WTC11 (cell line): ENCODE measurements around the gene CNOT10. TPM values are rescaled to one million over a fixed set of nuclear protein-coding genes. Genes with fewer than 3 reads are reported as not detected.

Experiments used
- ATAC-seq: fragments of 200-7000 bp; cut with Tn5 transposase; 2 replicates; pipeline ENCODE4 v1.10.0; 2021; ENCODE audit warnings: mild to moderate bottlenecking, moderate library complexity
- CTCF ChIA-PET: fragments of 300-600 bp; sonication (Branson Sonifier 250); formaldehyde crosslinking; loops from one replicate; lab custom pipeline; 2021; ENCODE audit warnings: antibody characterized with exemption; lab: Charles Lee
- POLR2A ChIA-PET: fragments of 350-600 bp; sonication (Branson Sonifier 250); formaldehyde crosslinking; loops from one replicate; lab custom pipeline; 2021; ENCODE audit warnings: antibody characterized with exemption; lab: Charles Lee
- DNase-seq: peaks from one replicate; pipeline ENCODE4 v3.0.0; 2021; ENCODE audit warnings: low spot score
- H3K27ac Mint-ChIP-seq: 2 replicates; pipeline ENCODE4 v1.8.0; 2021; ENCODE audit warnings: mixed read lengths
- H3K27me3 Mint-ChIP-seq: 2 replicates; pipeline ENCODE4 v1.8.0; 2021; ENCODE audit warnings: low read depth, mild to moderate bottlenecking, moderate library complexity, mixed read lengths
- H3K36me3 Mint-ChIP-seq: 2 replicates; pipeline ENCODE4 v1.8.0; 2021; ENCODE audit warnings: mixed read lengths
- H3K4me1 Mint-ChIP-seq: 2 replicates; pipeline ENCODE4 v1.8.0; 2022; ENCODE audit warnings: mixed read lengths
- H3K4me3 Mint-ChIP-seq: 2 replicates; pipeline ENCODE4 v1.8.0; 2021; ENCODE audit warnings: mild to moderate bottlenecking, moderate library complexity, mixed read lengths
- H3K9me3 Mint-ChIP-seq: 2 replicates; pipeline ENCODE4 v1.8.0; 2021; ENCODE audit warnings: mixed read lengths
- AFF4 ChIP-seq: sonication (generic); formaldehyde crosslinking; IDR thresholded peaks from 2 replicates; pipeline ENCODE4 v1.8.1; 2023; ENCODE audit warnings: mild to moderate bottlenecking, missing genetic modification reagents, borderline replicate concordance
- ATF6 ChIP-seq: sonication (generic); formaldehyde crosslinking; IDR thresholded peaks from 2 replicates; pipeline ENCODE4 v1.8.1; 2023; ENCODE audit warnings: mild to moderate bottlenecking, missing genetic modification reagents
- CREM ChIP-seq: sonication (generic); formaldehyde crosslinking; IDR thresholded peaks from 2 replicates; pipeline ENCODE4 v1.8.1; 2022; ENCODE audit warnings: mild to moderate bottlenecking, missing genetic modification reagents, moderate library complexity
- E2F4 ChIP-seq: sonication (generic); formaldehyde crosslinking; IDR thresholded peaks from 2 replicates; pipeline ENCODE4 v1.8.1; 2022; ENCODE audit warnings: low read depth, mild to moderate bottlenecking, moderate library complexity, missing genetic modification reagents, borderline replicate concordance
- E2F5 ChIP-seq: sonication (generic); formaldehyde crosslinking; IDR thresholded peaks from 2 replicates; pipeline ENCODE4 v1.8.1; 2022; ENCODE audit warnings: mild to moderate bottlenecking, moderate library complexity, missing genetic modification reagents
- EMX1 ChIP-seq: fragments of 250-450 bp; sonication (Bioruptor Pico); IDR thresholded peaks from 2 replicates; pipeline ENCODE4 v1.8.0; 2021; ENCODE audit warnings: mild to moderate bottlenecking
- FOXP1 ChIP-seq: sonication (generic); formaldehyde crosslinking; IDR thresholded peaks from 2 replicates; pipeline ENCODE4 v1.8.0; 2022; ENCODE audit warnings: missing genetic modification reagents, mild to moderate bottlenecking, moderate library complexity, borderline replicate concordance
- JAZF1 ChIP-seq: fragments of 250-450 bp; sonication (Bioruptor Pico); IDR thresholded peaks from 2 replicates; pipeline ENCODE4 v1.9.0; 2021; ENCODE audit warnings: moderate library complexity, mild to moderate bottlenecking, inconsistent platforms
- TCF7 ChIP-seq: sonication (generic); formaldehyde crosslinking; IDR thresholded peaks from 2 replicates; pipeline ENCODE4 v1.8.0; 2022; ENCODE audit warnings: mild to moderate bottlenecking, low read depth, missing genetic modification reagents, moderate library complexity
- TP53 ChIP-seq: sonication (generic); formaldehyde crosslinking; IDR thresholded peaks from 2 replicates; pipeline ENCODE4 v1.8.1; 2023; ENCODE audit warnings: mild to moderate bottlenecking, missing genetic modification reagents
- ZNF121 ChIP-seq: sonication (generic); formaldehyde crosslinking; IDR thresholded peaks from 2 replicates; pipeline ENCODE4 v1.8.0; 2023; ENCODE audit warnings: missing genetic modification reagents
- ZNF219 ChIP-seq: sonication (generic); formaldehyde crosslinking; IDR thresholded peaks from 2 replicates; pipeline ENCODE4 v1.8.0; 2023; ENCODE audit warnings: missing genetic modification reagents, mild to moderate bottlenecking, borderline replicate concordance
- ZNF281 ChIP-seq: sonication (generic); formaldehyde crosslinking; IDR thresholded peaks from 2 replicates; pipeline ENCODE4 v1.8.0; 2023; ENCODE audit warnings: mild to moderate bottlenecking, missing genetic modification reagents
- ZNF396 ChIP-seq: fragments of 250-450 bp; sonication (Bioruptor Pico); IDR thresholded peaks from 2 replicates; pipeline ENCODE4 v1.8.0; 2021; ENCODE audit warnings: mild to moderate bottlenecking, moderate library complexity, borderline replicate concordance
- ZNF423 ChIP-seq: fragments of 250-450 bp; sonication (Bioruptor Pico); IDR thresholded peaks from 2 replicates; pipeline ENCODE4 v2.1.2; 2022; ENCODE audit warnings: mild to moderate bottlenecking, moderate library complexity
- total RNA-seq: library from RNA; stranded (reverse); gene quantifications from 3 replicates; pipeline ENCODE4 v1.2.3, GENCODE V29; 2021

The CNOT10 gene
- total RNA-seq, 1 experiment from 2014 or later, result 38.7 TPM

- H3K27ac Mint-ChIP-seq, result peak overlapping the region; percentile 96
- H3K4me3 Mint-ChIP-seq, result peak overlapping the region; percentile 100
- ATAC-seq (no peak), DNase-seq (no peak)
- H3K27me3 Mint-ChIP-seq, result peaks cover 7% of the 10 kb centered on the region; the same call in 1 of the 2 replicates
- TF ChIP-seq ZNF219 (CRISPR knock-in tag), result no peak
- TF ChIP-seq AFF4 (CRISPR knock-in tag), result peak; percentile 52; the same call in 1 of the 2 replicates
- no peak for TF ChIP-seq ZNF396 (CRISPR knock-in tag)
- no peak for TF ChIP-seq ZNF281 (CRISPR knock-in tag)
- no peak for TF ChIP-seq E2F5
- 0 out of 2 replicates have a peak, but pooled peaks have one; percentile 39 for TF ChIP-seq CREM (CRISPR knock-in tag)
- TF ChIP-seq TCF7 (CRISPR knock-in tag), result no peak
- TF ChIP-seq EMX1 (CRISPR knock-in tag), result 0 out of 2 replicates have a peak, but pooled peaks have one; percentile 11
- TF ChIP-seq JAZF1, result no peak
- TF ChIP-seq TP53 (CRISPR knock-in tag), result no peak
- TF ChIP-seq ZNF423 (CRISPR knock-in tag), result no peak
- TF ChIP-seq FOXP1 (CRISPR knock-in tag), result peak; percentile 61; the same call in 1 of the 2 replicates
- TF ChIP-seq ATF6 (CRISPR knock-in tag), result no peak
- no peak for TF ChIP-seq ZNF121 (CRISPR knock-in tag)
- TF ChIP-seq E2F4 (CRISPR knock-in tag), result no peak
- POLR2A ChIA-PET, result interaction anchor here (1.2 to 3.0 kb wide), 5 partner anchors 18 to 55 kb away, joined by 3 to 13 read pairs (median 5); no protein-coding TSS in a partner anchor
- CTCF ChIA-PET, result interaction anchor here (0.9 to 1.6 kb wide), 3 partner anchors 29 to 83 kb away, joined by 3 to 6 read pairs (median 3); no protein-coding TSS in a partner anchor
- H3K36me3 Mint-ChIP-seq, result peaks cover 55% of the 10 kb centered on the region
- H3K9me3 Mint-ChIP-seq, result no peaks in the 10 kb centered on the region
- peaks cover 46% of the 10 kb centered on the region for H3K4me1 Mint-ChIP-seq
Measured at GRCh38 chr3:32819551-32820348, 134.8 kb downstream of the CNOT10 start.
